NK-92 treated with Interleukin-12 subunit alpha and Interleukin-12 subunit beta, amount 100 ng/mL, for 24 hours (cell line): ENCODE data around the gene MEG3.
"Not testable (repeated sequence)": the region's sequence is repeated elsewhere in the genome, so short reads cannot be mapped to it uniquely, and the experiment has no call there.

ENCODE experiments used
- DNase-seq: peaks from one replicate; lab custom pipeline; 2025; lab: John Stamatoyannopoulos, UW

Gene MEG3

GRCh38 chr14:100815478-100816285 is 10.2 kb upstream of the MEG3 start:
- DNase-seq = no peak

GRCh38 chr14:100816286-100816949 is 9.5 kb upstream of the MEG3 start:
- DNase-seq = no peak

- DNase-seq = no peak
These were observed 8.7 kb upstream of the MEG3 start for GRCh38 chr14:100816950-100817901.

- no peak for DNase-seq
These were observed 7.7 kb upstream of the MEG3 start for GRCh38 chr14:100818221-100818699.

- not testable (repeated sequence) for DNase-seq
These were observed 7.0 kb upstream of the MEG3 start for GRCh38 chr14:100818923-100819322.

GRCh38 chr14:100819453-100819828 is 6.5 kb upstream of the MEG3 start:
- no peak for DNase-seq

GRCh38 chr14:100819829-100820475 is 6.0 kb upstream of the MEG3 start:
- DNase-seq = no peak

- DNase-seq = no peak
These were observed 5.0 kb upstream of the MEG3 start for GRCh38 chr14:100820957-100821356.

GRCh38 chr14:100822013-100822412 is 3.9 kb upstream of the MEG3 start:
- DNase-seq = no peak

GRCh38 chr14:100822532-100823296 is 3.2 kb upstream of the MEG3 start:
- no peak for DNase-seq

GRCh38 chr14:100823413-100824080 is 2.4 kb upstream of the MEG3 start:
- no peak for DNase-seq

GRCh38 chr14:100824091-100824551 is 1.8 kb upstream of the MEG3 start:
- DNase-seq = no peak

- DNase-seq = no peak
These were observed 811 bp upstream of the MEG3 start for GRCh38 chr14:100824901-100825712.

- no peak for DNase-seq
These were observed 628 bp downstream of the MEG3 start for GRCh38 chr14:100826391-100827100.

- DNase-seq = no peak
These were observed 1.4 kb downstream of the MEG3 start for GRCh38 chr14:100827101-100828021.

GRCh38 chr14:100828031-100828769 is 2.3 kb downstream of the MEG3 start:
- DNase-seq = no peak

- DNase-seq = no peak
These were observed 4.8 kb downstream of the MEG3 start for GRCh38 chr14:100830681-100831080.
